ENCODE measurements around the gene ST8SIA1. TPM values are rescaled to one million over a fixed set of nuclear protein-coding genes. Genes with fewer than 3 reads are reported as not detected.

ST8SIA1 gene
- total RNA-seq, 2 experiments from 2014 or later: 5.6 to 5.7 TPM

- POLR2A ChIA-PET: no interaction called here
- H3K9me3 Mint-ChIP-seq: no peaks in the 10 kb centered on the region
Measured at GRCh38 chr12:22246217-22246846, 88.2 kb downstream of the ST8SIA1 start.

DNA sequence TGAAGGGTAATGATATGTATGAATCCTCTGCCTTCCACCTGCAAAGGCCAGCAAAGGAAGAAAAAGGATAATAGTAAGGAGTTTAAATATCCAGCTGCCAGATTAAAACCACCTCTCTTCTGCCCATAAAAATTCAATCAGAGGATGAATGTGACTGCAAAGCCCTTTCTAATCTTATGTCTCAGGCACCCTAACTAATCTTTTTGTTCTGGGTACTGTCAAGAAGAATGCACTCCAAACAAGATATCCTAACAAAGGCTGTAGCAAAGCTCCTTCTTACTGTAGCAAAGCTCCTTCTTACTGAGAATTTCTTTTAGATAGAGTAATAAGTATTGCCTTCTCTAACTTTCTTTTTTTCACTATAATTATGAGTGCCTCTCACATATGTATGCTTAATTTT, 91.8 kb downstream of the ST8SIA1 start:
- DNase-seq (no peak), ATAC-seq (ENCODE audit: poor library complexity) (no peak)
- Histone ChIP-seq H3K4me3 (ENCODE audit: low read length) (no peak overlapping the region), H3K36me3 (ENCODE audit: insufficient read depth, low read length) (peaks cover 6% of the 10 kb centered on the region), H3K27ac (ENCODE audit: low read depth in 1 of 2, low read length in 2 of 2) (no peak overlapping the region), H3K4me1 (ENCODE audit: insufficient read depth, low read length) (no peaks in the 10 kb centered on the region), H3K27me3 (ENCODE audit: control insufficient read depth in 1 of 2, insufficient read depth in 2 of 2, low read length in 2 of 2) (no peaks in the 10 kb centered on the region), H3K9me3 (ENCODE audit: control insufficient read depth in 1 of 2, insufficient read depth in 1 of 2, low read length in 2 of 2) (no peaks in the 10 kb centered on the region)
- no peak overlapping the region for H3K27ac Mint-ChIP-seq
- H3K9me3 Mint-ChIP-seq: no peaks in the 10 kb centered on the region
- TF ChIP-seq CTCF (IDR thresholded peaks at IDR 0.05): no peak
- H3K4me3 Mint-ChIP-seq: no peak overlapping the region
- H3K36me3 Mint-ChIP-seq (ENCODE audit: low read depth): no peaks in the 10 kb centered on the region
- no peaks in the 10 kb centered on the region for H3K27me3 Mint-ChIP-seq
- POLR2A ChIA-PET: no interaction called here
- intact Hi-C loops (cut with DNase I, micrococcal nuclease): no loop called here
- CTCF ChIA-PET: no interaction called here
- H3K4me1 Mint-ChIP-seq (ENCODE audit: low read depth): no peaks in the 10 kb centered on the region

More at GRCh38 chr12:22246217-22246846, 88.2 kb downstream of the ST8SIA1 start:
- DNase-seq (no peak), ATAC-seq (ENCODE audit: poor library complexity) (no peak)
- no peaks in the 10 kb centered on the region for H3K36me3 Mint-ChIP-seq (ENCODE audit: low read depth)
- Histone ChIP-seq H3K27ac (ENCODE audit: low read depth in 1 of 2, low read length in 2 of 2) (no peak overlapping the region), H3K36me3 (ENCODE audit: insufficient read depth, low read length) (peaks cover 14% of the 10 kb centered on the region), H3K4me3 (ENCODE audit: low read length) (no peak overlapping the region), H3K9me3 (ENCODE audit: control insufficient read depth in 1 of 2, insufficient read depth in 1 of 2, low read length in 2 of 2) (no peaks in the 10 kb centered on the region), H3K4me1 (ENCODE audit: insufficient read depth, low read length) (no peaks in the 10 kb centered on the region), H3K27me3 (ENCODE audit: control insufficient read depth in 1 of 2, insufficient read depth in 2 of 2, low read length in 2 of 2) (no peaks in the 10 kb centered on the region)
- no peak overlapping the region for H3K4me3 Mint-ChIP-seq
- CTCF ChIA-PET: no interaction called here
- intact Hi-C loops (cut with DNase I, micrococcal nuclease): no loop called here
- no peak for TF ChIP-seq CTCF (IDR thresholded peaks at IDR 0.05)
- no peak overlapping the region for H3K27ac Mint-ChIP-seq
- H3K4me1 Mint-ChIP-seq (ENCODE audit: low read depth): peaks cover 6% of the 10 kb centered on the region
- H3K27me3 Mint-ChIP-seq: no peaks in the 10 kb centered on the region

- H3K9me3 Mint-ChIP-seq: no peaks in the 10 kb centered on the region
- Histone ChIP-seq H3K4me1 (ENCODE audit: insufficient read depth, low read length) (no peaks in the 10 kb centered on the region), H3K9me3 (ENCODE audit: control insufficient read depth in 1 of 2, insufficient read depth in 1 of 2, low read length in 2 of 2) (no peaks in the 10 kb centered on the region), H3K4me3 (ENCODE audit: low read length) (no peak overlapping the region), H3K36me3 (ENCODE audit: insufficient read depth, low read length) (no peaks in the 10 kb centered on the region), H3K27ac (ENCODE audit: low read depth in 1 of 2, low read length in 2 of 2) (no peak overlapping the region), H3K27me3 (ENCODE audit: control insufficient read depth in 1 of 2, insufficient read depth in 2 of 2, low read length in 2 of 2) (no peaks in the 10 kb centered on the region)
- ATAC-seq (ENCODE audit: poor library complexity) (no peak), DNase-seq (no peak)
- H3K36me3 Mint-ChIP-seq (ENCODE audit: low read depth): no peaks in the 10 kb centered on the region
- no peak overlapping the region for H3K27ac Mint-ChIP-seq
- ChIA-PET CTCF (no interaction called here), POLR2A (no interaction called here)
- no peaks in the 10 kb centered on the region for H3K4me1 Mint-ChIP-seq (ENCODE audit: low read depth)
- H3K4me3 Mint-ChIP-seq: no peak overlapping the region
- intact Hi-C loops (cut with DNase I, micrococcal nuclease): no loop called here
- no peaks in the 10 kb centered on the region for H3K27me3 Mint-ChIP-seq
- TF ChIP-seq CTCF (IDR thresholded peaks at IDR 0.05): no peak
Measured at GRCh38 chr12:22238211-22238610, 96.3 kb downstream of the ST8SIA1 start.
